ENCODE measurements around the gene IQCH. TPM values are rescaled to one million over a fixed set of nuclear protein-coding genes. Genes with fewer than 3 reads are reported as not detected.

Gene IQCH
- total and polyA plus RNA-seq, 4 experiments from 2014 or later = 0.99 to 2.1 (median 1.5) TPM

GRCh38 chr15:67329984-67330733, 75.6 kb downstream of the IQCH start:
- no peak overlapping the region for H3K4me3 ChIP-seq (ENCODE audit: low read length in 2 of 2)
- no peak overlapping the region for H3K4me3 Mint-ChIP-seq
- POLR2A ChIA-PET (ENCODE audit: partially characterized antibody) = no interaction called here
- no peaks in the 10 kb centered on the region for H3K9me3 ChIP-seq (ENCODE audit: control insufficient read depth in 1 of 2, low read length in 2 of 2)
- H3K36me3 ChIP-seq (ENCODE audit: insufficient read depth, low read length) = no peaks in the 10 kb centered on the region
- CTCF ChIA-PET (ENCODE audit: partially characterized antibody) = interaction anchor here (0.7 kb wide), 1 partner anchor 90 kb away, joined by 3 read pairs; no protein-coding TSS in a partner anchor
- H3K36me3 Mint-ChIP-seq = peaks cover 2 to 4% of the 10 kb centered on the region in 2 donors
- H3K27me3 ChIP-seq (ENCODE audit: insufficient read depth, low read length) = no peaks in the 10 kb centered on the region
- no peak for DNase-seq
- H3K27ac Mint-ChIP-seq = no peak overlapping the region
- peaks cover 2% of the 10 kb centered on the region in 2 donors for H3K27me3 Mint-ChIP-seq
- H3K27ac ChIP-seq (ENCODE audit: low read depth, low read length) = no peak overlapping the region
- intact Hi-C loops (cut with micrococcal nuclease) = no loop called here
- no peaks in the 10 kb centered on the region for H3K4me1 Mint-ChIP-seq
- peaks cover 0 to 14% (median 8%) of the 10 kb centered on the region in 8 donors for H3K9me3 Mint-ChIP-seq
- H3K4me1 ChIP-seq (ENCODE audit: insufficient read depth, low read length) = no peaks in the 10 kb centered on the region

DNA sequence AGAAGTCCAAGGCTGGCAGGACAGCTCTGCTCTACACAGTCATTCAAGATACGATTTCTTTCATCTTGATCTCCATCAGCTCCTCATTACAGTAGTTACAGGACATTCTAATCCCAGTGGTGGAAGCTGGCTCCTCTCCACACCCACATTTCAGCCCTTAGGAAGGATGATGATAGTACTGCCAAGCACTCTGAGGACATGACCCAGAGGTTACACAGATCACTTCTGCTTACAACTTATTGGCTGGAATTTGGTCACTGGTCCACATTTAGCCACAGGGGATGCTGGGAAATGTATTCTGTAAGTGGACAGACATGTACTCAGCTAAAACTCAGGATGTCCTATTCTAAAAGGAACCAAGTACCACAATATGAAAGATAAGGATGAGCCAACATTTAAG, 77.1 kb downstream of the IQCH start:
- H3K36me3 ChIP-seq (ENCODE audit: insufficient read depth, low read length) = no peaks in the 10 kb centered on the region
- H3K27me3 Mint-ChIP-seq = peaks cover 2 to 4% of the 10 kb centered on the region in 2 donors
- DNase-seq = no peak
- no peak overlapping the region for H3K27ac ChIP-seq (ENCODE audit: low read depth, low read length)
- H3K4me1 Mint-ChIP-seq = peaks cover 0 to 1% (median 0%) of the 10 kb centered on the region in 4 donors
- no peak overlapping the region for H3K27ac Mint-ChIP-seq
- no peaks in the 10 kb centered on the region for H3K27me3 ChIP-seq (ENCODE audit: insufficient read depth, low read length)
- H3K36me3 Mint-ChIP-seq = peaks cover 2 to 4% of the 10 kb centered on the region in 2 donors
- H3K9me3 Mint-ChIP-seq = peaks cover 0 to 14% (median 8%) of the 10 kb centered on the region in 8 donors
- no peaks in the 10 kb centered on the region for H3K9me3 ChIP-seq (ENCODE audit: control insufficient read depth in 1 of 2, low read length in 2 of 2)
- ChIA-PET POLR2A (ENCODE audit: partially characterized antibody) (no interaction called here), CTCF (ENCODE audit: partially characterized antibody) (no interaction called here)
- no peaks in the 10 kb centered on the region for H3K4me1 ChIP-seq (ENCODE audit: insufficient read depth, low read length)
- H3K4me3 Mint-ChIP-seq = no peak overlapping the region
- H3K4me3 ChIP-seq (ENCODE audit: low read length in 2 of 2) = no peak overlapping the region
- intact Hi-C loops (cut with micrococcal nuclease) = no loop called here

- no peaks in the 10 kb centered on the region for H3K27me3 ChIP-seq (ENCODE audit: insufficient read depth, low read length)
- H3K9me3 Mint-ChIP-seq = no peaks in the 10 kb centered on the region
- no peak overlapping the region for H3K27ac ChIP-seq (ENCODE audit: low read depth, low read length)
- H3K36me3 ChIP-seq (ENCODE audit: insufficient read depth, low read length) = no peaks in the 10 kb centered on the region
- no peak for DNase-seq
- H3K9me3 ChIP-seq (ENCODE audit: control insufficient read depth in 1 of 2, low read length in 2 of 2) = no peaks in the 10 kb centered on the region
- H3K36me3 Mint-ChIP-seq = no peaks in the 10 kb centered on the region
- no peak overlapping the region for H3K4me3 ChIP-seq (ENCODE audit: low read length in 2 of 2)
- H3K4me1 Mint-ChIP-seq = peaks cover 0 to 1% (median 0%) of the 10 kb centered on the region in 4 donors
- intact Hi-C loops (cut with micrococcal nuclease) = no loop called here
- no peaks in the 10 kb centered on the region for H3K4me1 ChIP-seq (ENCODE audit: insufficient read depth, low read length)
- H3K27ac Mint-ChIP-seq = no peak overlapping the region
- POLR2A ChIA-PET (ENCODE audit: partially characterized antibody) = no interaction called here
- CTCF ChIA-PET (ENCODE audit: partially characterized antibody) = no interaction called here
- peaks cover 2% of the 10 kb centered on the region in 2 donors for H3K27me3 Mint-ChIP-seq
- H3K4me3 Mint-ChIP-seq = no peak overlapping the region
Observed at GRCh38 chr15:67335026-67335425, 80.4 kb downstream of the IQCH start.

DNA sequence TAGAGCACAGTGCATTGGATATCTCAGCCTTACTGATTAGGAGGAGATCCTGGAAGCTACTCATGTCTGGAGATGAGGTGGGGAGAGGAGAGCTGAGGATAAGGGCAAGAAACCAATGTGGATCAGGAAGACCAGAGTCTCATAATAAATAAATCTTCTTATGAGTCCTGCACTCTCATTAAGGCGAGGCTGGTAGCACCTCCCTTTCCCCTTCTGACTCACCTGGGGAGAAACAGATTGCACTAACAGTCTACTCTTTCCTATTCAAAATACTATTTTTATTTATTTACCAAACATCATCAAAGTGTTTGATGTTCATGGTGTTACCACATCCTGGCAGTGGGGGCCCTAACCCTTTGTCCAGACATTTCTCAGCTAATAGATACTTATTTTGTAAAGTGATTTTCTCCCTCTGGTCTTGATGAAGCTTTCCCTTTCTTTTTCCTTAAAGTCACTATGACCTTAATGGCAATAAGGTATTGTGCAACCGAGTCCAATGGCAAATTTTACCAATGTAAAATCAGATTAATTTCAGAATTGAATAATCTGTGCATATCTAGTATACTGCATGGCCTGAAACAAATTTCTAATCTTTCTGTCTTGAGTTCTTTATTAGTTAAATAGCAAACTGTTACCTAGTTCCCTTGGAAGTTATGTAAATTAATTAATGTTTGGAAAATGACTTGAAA, 81.1 kb downstream of the IQCH start:
- Mint-ChIP-seq H3K4me3 (no peak overlapping the region), H3K27ac (no peak overlapping the region), H3K36me3 (no peaks in the 10 kb centered on the region), H3K4me1 (peaks cover 0 to 1% (median 0%) of the 10 kb centered on the region in 4 donors), H3K27me3 (peaks cover 2% of the 10 kb centered on the region in 2 donors), H3K9me3 (no peaks in the 10 kb centered on the region)
- no peaks in the 10 kb centered on the region for H3K36me3 ChIP-seq (ENCODE audit: insufficient read depth, low read length)
- H3K9me3 ChIP-seq (ENCODE audit: control insufficient read depth in 1 of 2, low read length in 2 of 2) = no peaks in the 10 kb centered on the region
- no peak for DNase-seq
- no peaks in the 10 kb centered on the region for H3K4me1 ChIP-seq (ENCODE audit: insufficient read depth, low read length)
- H3K4me3 ChIP-seq (ENCODE audit: low read length in 2 of 2) = no peak overlapping the region
- intact Hi-C loops (cut with micrococcal nuclease) = no loop called here
- no peaks in the 10 kb centered on the region for H3K27me3 ChIP-seq (ENCODE audit: insufficient read depth, low read length)
- ChIA-PET CTCF (ENCODE audit: partially characterized antibody) (no interaction called here), POLR2A (ENCODE audit: partially characterized antibody) (no interaction called here)
- no peak overlapping the region for H3K27ac ChIP-seq (ENCODE audit: low read depth, low read length)

GRCh38 chr15:67340630-67341029, 86.0 kb downstream of the IQCH start:
- H3K4me1 ChIP-seq (ENCODE audit: insufficient read depth, low read length) = no peaks in the 10 kb centered on the region
- Mint-ChIP-seq H3K4me1 (no peaks in the 10 kb centered on the region), H3K27me3 (peaks cover 0 to 2% of the 10 kb centered on the region in 2 donors), H3K9me3 (peaks cover 2 to 13% (median 5%) of the 10 kb centered on the region in 8 donors), H3K27ac (no peak overlapping the region), H3K36me3 (peaks cover 4 to 16% of the 10 kb centered on the region in 2 donors), H3K4me3 (no peak overlapping the region)
- H3K27ac ChIP-seq (ENCODE audit: low read depth, low read length) = no peak overlapping the region
- ChIA-PET POLR2A (ENCODE audit: partially characterized antibody) (no interaction called here), CTCF (ENCODE audit: partially characterized antibody) (interaction anchor here (0.6 kb wide), 1 partner anchor 28 kb away, joined by 3 read pairs; no protein-coding TSS in a partner anchor)
- no peaks in the 10 kb centered on the region for H3K9me3 ChIP-seq (ENCODE audit: control insufficient read depth in 1 of 2, low read length in 2 of 2)
- no peak for DNase-seq
- intact Hi-C loops (cut with micrococcal nuclease) = no loop called here
- no peak overlapping the region for H3K4me3 ChIP-seq (ENCODE audit: low read length in 2 of 2)
- H3K27me3 ChIP-seq (ENCODE audit: insufficient read depth, low read length) = no peaks in the 10 kb centered on the region
- H3K36me3 ChIP-seq (ENCODE audit: insufficient read depth, low read length) = no peaks in the 10 kb centered on the region

- intact Hi-C loops (cut with micrococcal nuclease) = no loop called here
- no peaks in the 10 kb centered on the region for H3K27me3 ChIP-seq (ENCODE audit: insufficient read depth, low read length)
- peaks cover 2 to 19% (median 8%) of the 10 kb centered on the region in 8 donors for H3K9me3 Mint-ChIP-seq
- ChIA-PET POLR2A (ENCODE audit: partially characterized antibody) (no interaction called here), CTCF (ENCODE audit: partially characterized antibody) (interaction anchor here (0.5 kb wide), 1 partner anchor 21 kb away, joined by 4 read pairs; no protein-coding TSS in a partner anchor)
- H3K27ac Mint-ChIP-seq = no peak overlapping the region
- H3K36me3 ChIP-seq (ENCODE audit: insufficient read depth, low read length) = no peaks in the 10 kb centered on the region
- H3K27ac ChIP-seq (ENCODE audit: low read depth, low read length) = no peak overlapping the region
- no peaks in the 10 kb centered on the region for H3K4me1 ChIP-seq (ENCODE audit: insufficient read depth, low read length)
- peaks cover 0 to 2% of the 10 kb centered on the region in 2 donors for H3K27me3 Mint-ChIP-seq
- H3K36me3 Mint-ChIP-seq = peaks cover 4 to 16% of the 10 kb centered on the region in 2 donors
- H3K4me1 Mint-ChIP-seq = no peaks in the 10 kb centered on the region
- no peak overlapping the region for H3K4me3 ChIP-seq (ENCODE audit: low read length in 2 of 2)
- H3K9me3 ChIP-seq (ENCODE audit: control insufficient read depth in 1 of 2, low read length in 2 of 2) = no peaks in the 10 kb centered on the region
- H3K4me3 Mint-ChIP-seq = no peak overlapping the region
- DNase-seq = no peak
Observed at GRCh38 chr15:67341539-67341938, 87.0 kb downstream of the IQCH start.

GRCh38 chr15:67343206-67343605, 88.6 kb downstream of the IQCH start:
- Mint-ChIP-seq H3K27me3 (peaks cover 0 to 2% of the 10 kb centered on the region in 2 donors), H3K36me3 (peaks cover 5 to 24% of the 10 kb centered on the region in 2 donors), H3K4me3 (no peak overlapping the region), H3K9me3 (peaks cover 2 to 36% (median 21%) of the 10 kb centered on the region in 8 donors), H3K4me1 (no peaks in the 10 kb centered on the region), H3K27ac (no peak overlapping the region)
- intact Hi-C loops (cut with micrococcal nuclease) = no loop called here
- H3K9me3 ChIP-seq (ENCODE audit: control insufficient read depth in 1 of 2, low read length in 2 of 2) = no peaks in the 10 kb centered on the region
- ChIA-PET CTCF (ENCODE audit: partially characterized antibody) (no interaction called here), POLR2A (ENCODE audit: partially characterized antibody) (no interaction called here)
- DNase-seq = no peak
- no peaks in the 10 kb centered on the region for H3K4me1 ChIP-seq (ENCODE audit: insufficient read depth, low read length)
- no peaks in the 10 kb centered on the region for H3K27me3 ChIP-seq (ENCODE audit: insufficient read depth, low read length)
- no peaks in the 10 kb centered on the region for H3K36me3 ChIP-seq (ENCODE audit: insufficient read depth, low read length)
- H3K27ac ChIP-seq (ENCODE audit: low read depth, low read length) = no peak overlapping the region
- H3K4me3 ChIP-seq (ENCODE audit: low read length in 2 of 2) = no peak overlapping the region
